NCI-H146 (cell line): Measurements from ENCODE around the gene CLPTM1.
"Not testable (repeated sequence)": the region's sequence is repeated elsewhere in the genome, so short reads cannot be mapped to it uniquely, and the experiment has no call there.

ENCODE experiments used
- DNase-seq: peaks from one replicate; lab custom pipeline; 2025; lab: John Stamatoyannopoulos, UW

Gene CLPTM1

DNA sequence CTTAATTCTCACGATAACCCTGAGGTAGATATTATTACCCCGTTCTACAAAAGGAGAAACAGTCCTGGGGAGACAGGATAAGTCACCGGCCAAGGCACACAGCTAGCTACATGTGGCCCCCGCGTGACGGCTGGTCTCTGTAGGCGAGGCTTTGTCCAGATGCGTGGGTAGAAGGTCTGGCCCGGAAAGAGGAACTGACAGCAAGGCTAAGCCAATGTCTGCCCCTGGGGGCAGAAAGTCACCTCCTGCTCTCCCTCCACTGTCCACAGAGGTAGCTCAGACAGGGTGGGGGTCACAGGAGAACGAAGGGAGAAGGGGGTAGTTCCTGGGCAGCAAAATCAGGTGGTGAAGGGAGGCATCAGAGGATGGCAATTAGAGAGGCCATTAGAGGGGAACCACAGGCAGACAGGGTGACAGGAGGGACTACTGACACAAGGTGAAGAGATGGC, 11.4 kb upstream of the CLPTM1 start:
- no peak for DNase-seq

DNA sequence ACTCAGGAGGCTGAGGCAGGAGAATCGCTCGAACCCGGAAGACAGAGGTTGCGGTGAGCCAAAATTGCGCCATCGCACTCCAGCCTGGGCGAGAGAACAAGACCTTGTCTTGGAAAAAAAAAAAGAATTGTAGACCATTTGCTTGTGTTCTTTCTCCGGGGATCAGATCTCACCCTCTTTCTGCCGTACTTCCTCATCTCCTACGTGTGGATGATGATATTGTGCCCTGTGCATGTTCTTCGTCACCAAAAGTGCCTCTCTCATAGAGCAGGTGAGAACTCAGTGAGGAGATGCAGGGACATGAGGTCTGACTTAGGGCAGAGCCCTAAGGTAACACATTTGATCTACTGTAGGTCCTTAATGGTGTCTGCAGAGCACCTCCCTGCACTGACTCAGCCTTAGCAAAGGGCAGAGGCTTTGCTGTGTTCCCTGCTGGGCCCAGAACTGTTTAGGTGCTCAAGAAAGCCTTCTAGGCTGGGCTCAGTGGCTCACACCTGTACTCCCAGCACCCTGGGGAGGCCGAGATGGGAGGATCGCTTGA, 8.1 kb upstream of the CLPTM1 start:
- DNase-seq = no peak

- no peak for DNase-seq
These were observed 6.9 kb upstream of the CLPTM1 start for GRCh38 chr19:44948237-44948636.

DNA sequence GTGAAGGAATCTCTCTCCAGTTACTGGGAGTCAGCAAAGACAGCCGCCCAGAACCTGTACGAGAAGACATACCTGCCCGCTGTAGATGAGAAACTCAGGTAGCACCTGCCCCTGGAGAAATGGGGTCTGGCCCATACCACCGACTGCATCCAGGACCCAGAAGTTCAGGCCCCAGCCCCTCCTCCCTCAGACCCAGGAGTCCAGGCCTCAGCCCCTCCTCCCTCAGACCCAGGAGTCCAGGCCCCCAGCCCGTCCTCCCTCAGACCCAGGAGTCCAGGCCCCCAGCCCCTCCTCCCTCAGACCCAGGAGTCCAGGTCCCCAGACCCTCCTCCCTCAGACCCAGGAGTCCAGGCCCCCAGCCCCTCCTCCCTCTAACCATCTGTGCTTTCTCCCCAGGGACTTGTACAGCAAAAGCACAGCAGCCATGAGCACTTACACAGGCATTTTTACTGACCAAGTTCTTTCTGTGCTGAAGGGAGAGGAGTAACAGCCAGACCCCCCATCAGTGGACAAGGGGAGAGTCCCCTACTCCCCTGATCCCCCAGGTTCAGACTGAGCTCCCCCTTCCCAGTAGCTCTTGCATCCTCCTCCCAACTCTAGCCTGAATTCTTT, 6.3 kb upstream of the CLPTM1 start:
- no peak for DNase-seq

DNA sequence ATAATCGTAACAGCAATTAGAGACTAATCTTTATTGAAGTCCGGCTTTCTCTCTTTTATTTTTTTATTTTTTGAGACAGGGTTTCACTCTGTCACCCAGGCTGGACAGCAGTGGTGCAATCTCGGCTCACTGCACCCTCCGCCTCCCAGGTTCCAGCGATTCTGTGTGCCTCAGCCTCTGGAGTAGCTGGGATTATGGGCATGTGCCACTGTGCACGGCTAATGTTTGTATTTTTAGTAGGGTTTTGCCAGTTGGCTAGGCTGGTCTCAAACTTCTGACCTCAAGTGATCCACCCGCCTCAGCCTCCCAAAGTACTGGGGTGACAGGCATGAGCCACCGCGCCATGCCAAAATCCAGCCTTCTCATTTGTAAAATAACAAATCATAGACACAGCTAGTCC, 5.6 kb upstream of the CLPTM1 start:
- DNase-seq = no peak

GRCh38 chr19:44951179-44952159, 3.7 kb upstream of the CLPTM1 start:
- peak; percentile 84 for DNase-seq

DNA sequence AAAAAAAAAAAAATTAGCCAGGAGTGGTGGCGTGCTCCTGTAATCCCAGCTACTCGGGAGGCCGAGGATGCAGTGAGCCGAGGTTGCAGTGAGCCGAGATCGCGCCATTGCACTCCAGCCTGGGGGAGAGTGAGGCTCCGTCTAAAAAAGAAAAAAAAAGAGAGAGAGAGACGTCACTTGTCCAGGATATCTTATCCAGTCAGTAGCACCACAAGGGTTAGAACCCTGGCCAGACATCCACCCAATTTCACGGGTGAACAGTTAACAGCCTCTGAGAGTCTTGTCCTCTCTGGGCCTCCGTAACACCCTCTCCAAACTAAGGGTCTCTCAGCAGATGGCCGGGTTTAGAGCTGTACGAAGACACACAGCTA, 917 bp upstream of the CLPTM1 start:
- no peak for DNase-seq

- DNase-seq = no peak
These were observed 592 bp downstream of the CLPTM1 start for GRCh38 chr19:44955505-44956439.

- no peak for DNase-seq
These were observed 2.3 kb downstream of the CLPTM1 start for GRCh38 chr19:44957526-44957925.

DNA sequence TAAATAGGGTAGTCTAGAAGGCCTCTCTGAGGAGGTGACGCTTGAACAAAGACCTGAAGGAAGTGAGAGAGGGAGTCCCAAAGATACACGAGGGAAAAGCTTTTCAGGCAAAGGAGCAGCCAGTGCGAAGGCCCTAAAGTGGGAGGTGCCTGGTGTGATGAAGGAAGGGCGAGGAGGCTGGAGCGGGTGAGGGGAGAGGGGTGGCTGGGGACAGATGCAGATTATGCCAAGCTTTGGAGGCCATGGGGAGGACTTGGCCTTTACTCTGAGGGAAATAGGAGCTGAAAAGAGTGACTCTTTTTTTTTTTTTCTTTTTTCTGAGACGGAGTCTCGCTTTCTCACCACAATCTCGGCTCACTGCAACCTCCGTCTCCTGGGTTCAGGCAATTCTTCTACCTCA, 2.9 kb downstream of the CLPTM1 start:
- DNase-seq = no peak

- no peak for DNase-seq
These were observed 4.5 kb downstream of the CLPTM1 start for GRCh38 chr19:44959691-44960090.

GRCh38 chr19:44960906-44961728, 5.9 kb downstream of the CLPTM1 start:
- DNase-seq = no peak

DNA sequence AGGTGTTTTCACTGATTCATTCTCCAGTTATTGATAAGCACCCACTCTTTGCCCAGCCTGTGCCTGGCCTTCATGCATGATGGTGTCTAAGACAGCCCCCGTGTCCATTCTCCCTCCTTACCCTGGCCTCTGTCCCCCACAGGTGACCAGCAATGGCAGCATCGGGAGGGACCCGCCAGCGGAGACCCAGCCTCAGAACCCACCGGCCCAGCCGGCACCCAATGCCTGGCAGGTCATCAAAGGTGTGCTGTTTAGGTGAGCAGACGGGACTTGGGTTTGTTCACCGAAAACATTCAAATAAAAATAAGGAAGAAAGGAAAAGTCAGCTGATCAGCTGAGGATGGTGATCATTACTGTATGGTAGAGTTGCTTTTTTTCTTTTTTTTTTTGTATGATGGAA, 6.6 kb downstream of the CLPTM1 start:
- no peak for DNase-seq

- DNase-seq = no peak
These were observed 12.9 kb downstream of the CLPTM1 start for GRCh38 chr19:44968118-44968517.

GRCh38 chr19:44968670-44969069, 13.5 kb downstream of the CLPTM1 start:
- no peak for DNase-seq

DNA sequence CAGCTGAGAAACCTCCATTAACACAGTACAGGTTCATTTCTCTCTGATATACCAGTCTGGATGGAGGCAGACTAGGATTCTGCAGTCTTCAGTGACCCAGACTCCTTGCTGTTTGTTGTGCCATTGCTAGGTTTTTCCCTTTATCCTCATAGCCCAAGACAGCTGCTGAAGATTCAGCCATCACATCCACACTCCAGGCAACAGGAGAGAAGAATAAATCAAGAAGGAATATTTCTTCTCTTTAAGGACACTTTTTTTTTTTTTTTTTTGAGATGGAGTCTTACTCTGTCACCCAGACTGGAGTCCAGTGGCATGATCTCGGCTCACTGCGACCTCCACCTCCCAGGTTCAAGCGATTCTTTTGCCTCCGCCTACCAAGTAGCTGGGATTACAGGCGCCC, 14.3 kb downstream of the CLPTM1 start:
- no peak for DNase-seq

- DNase-seq = not testable (repeated sequence)
These were observed 16.3 kb downstream of the CLPTM1 start for GRCh38 chr19:44971451-44971850.

DNA sequence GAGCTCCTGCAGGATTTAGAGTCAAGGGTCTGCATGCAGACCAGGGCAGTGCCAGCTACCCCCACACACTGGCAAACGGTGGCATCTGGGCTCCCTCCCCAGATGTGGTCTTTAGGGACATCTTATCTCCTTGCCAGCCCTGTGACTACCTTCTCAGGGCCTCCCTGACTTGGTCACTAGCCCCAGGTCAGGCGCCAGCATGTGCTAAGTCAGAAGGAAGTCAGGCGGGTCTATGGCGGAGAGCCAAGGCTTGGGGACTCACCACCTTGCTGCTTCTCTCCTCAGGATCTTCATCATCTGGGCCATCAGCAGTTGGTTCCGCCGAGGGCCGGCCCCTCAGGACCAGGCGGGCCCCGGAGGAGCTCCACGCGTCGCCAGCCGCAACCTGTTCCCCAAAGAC, 17.6 kb downstream of the CLPTM1 start:
- DNase-seq = no peak

DNA sequence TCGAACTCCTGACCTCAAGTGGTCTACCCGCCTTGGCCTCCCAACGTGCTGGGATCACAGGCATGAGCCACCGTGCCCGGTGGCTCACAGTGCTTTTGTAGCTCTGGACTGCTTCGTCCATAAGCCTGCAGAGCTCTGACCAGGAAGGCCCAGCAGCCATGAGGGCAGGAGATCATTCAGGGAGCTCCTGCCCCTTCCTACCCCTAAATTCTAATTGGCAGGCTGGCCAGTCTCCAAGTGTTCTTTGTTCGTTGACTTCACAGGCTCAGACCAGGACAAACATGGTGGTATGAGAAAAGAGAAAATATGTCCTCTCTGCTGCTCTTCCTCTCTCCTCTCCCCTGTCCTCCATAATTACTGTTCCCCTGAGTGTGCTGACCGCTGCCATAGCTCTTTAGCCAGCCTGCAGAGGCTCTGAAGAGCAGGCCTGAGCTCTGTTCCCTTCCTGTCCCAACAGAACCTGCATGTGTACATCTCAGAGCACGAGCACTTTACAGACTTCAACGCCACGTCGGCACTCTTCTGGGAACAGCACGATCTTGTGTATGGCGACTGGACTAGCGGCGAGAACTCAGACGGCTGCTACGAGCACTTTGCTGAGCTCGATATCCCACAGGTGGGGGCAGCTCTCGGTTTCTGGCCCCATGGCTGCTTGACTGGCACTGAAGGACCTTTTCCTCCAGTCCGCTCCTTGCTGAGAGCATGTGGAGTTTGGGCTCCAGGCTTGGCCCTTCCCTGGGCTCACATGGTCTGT, 19.0 kb downstream of the CLPTM1 start:
- no peak for DNase-seq

DNA sequence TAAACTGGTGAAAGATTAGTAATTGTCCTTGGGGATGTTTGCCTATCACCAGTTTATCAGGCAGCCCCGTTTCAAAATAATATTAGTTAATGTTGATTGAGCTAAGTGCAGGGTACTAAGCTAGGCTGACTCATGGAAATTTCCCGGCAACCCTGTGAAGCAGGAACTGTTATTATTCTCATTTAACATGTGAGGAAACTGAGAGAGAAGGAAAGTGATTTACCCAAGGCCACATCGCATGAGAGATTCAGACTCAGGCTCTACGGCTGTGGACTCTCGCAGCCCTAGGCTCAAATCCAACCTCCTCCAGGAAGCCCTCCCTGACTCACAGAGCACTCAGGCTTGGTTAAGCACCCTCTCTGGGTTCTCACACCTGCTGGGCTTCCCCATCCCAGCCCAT, 19.7 kb downstream of the CLPTM1 start:
- DNase-seq = no peak
